ENCODE results near the gene TFPT.
A peak's percentile ranks its signal among the peaks of the same experiment; 100 is the strongest.
"Not testable (repeated sequence)": the region's sequence is repeated elsewhere in the genome, so short reads cannot be mapped to it uniquely, and the experiment has no call there.

Gene TFPT

GRCh38 chr19:54114340-54115108 lies 933 bp downstream of the TFPT start:
- DNase-seq = no peak

- no peak for DNase-seq
Observed at GRCh38 chr19:54109651-54110050, 5.8 kb downstream of the TFPT start.

GRCh38 chr19:54108496-54108895 lies 7.0 kb downstream of the TFPT start:
- DNase-seq = no peak

GRCh38 chr19:54107876-54108490 lies 7.5 kb downstream of the TFPT start:
- no peak for DNase-seq

- no peak for DNase-seq
Observed at GRCh38 chr19:54106716-54107115, 8.7 kb downstream of the TFPT start.

GRCh38 chr19:54105796-54106195 lies 9.7 kb downstream of the TFPT start:
- no peak for DNase-seq

- no peak for DNase-seq
Observed at GRCh38 chr19:54104998-54105715, 10.3 kb downstream of the TFPT start.

GRCh38 chr19:54102421-54103169 lies 12.9 kb downstream of the TFPT start, which contains the start of gene NDUFA3:
Gene NDUFA3 (plus strand): TSS chr19:54102855. CDS start chr19:54102879, 24 bp downstream.
- peak; percentile 91 for DNase-seq

GRCh38 chr19:54100561-54100960 lies 14.9 kb downstream of the TFPT start, which contains the start of gene OSCAR:
Gene OSCAR (minus strand): TSS chr19:54100803. CDS start chr19:54100792, 11 bp downstream.
- no peak for DNase-seq

- not testable (repeated sequence) for DNase-seq
Observed at GRCh38 chr19:54099903-54100255, 15.6 kb downstream of the TFPT start.

- no peak for DNase-seq
Observed at GRCh38 chr19:54099190-54099902, 16.1 kb downstream of the TFPT start.

- DNase-seq = no peak
Observed at GRCh38 chr19:54096617-54097106, 18.8 kb downstream of the TFPT start.

GRCh38 chr19:54095859-54096616 lies 19.4 kb downstream of the TFPT start:
- not testable (repeated sequence) for DNase-seq

GRCh38 chr19:54095136-54095858 lies 20.2 kb downstream of the TFPT start:
- DNase-seq = no peak

GRCh38 chr19:54094426-54095000 lies 20.9 kb downstream of the TFPT start:
- no peak for DNase-seq

GRCh38 chr19:54084410-54084809 lies 31.0 kb downstream of the TFPT start:
- DNase-seq = no peak

- no peak for DNase-seq
Observed at GRCh38 chr19:54081032-54081431, 34.4 kb downstream of the TFPT start, which contains the start of gene TARM1. Gene TARM1 (minus strand): TSS chr19:54081365. CDS start chr19:54081340, 25 bp downstream.

- DNase-seq = no peak
Observed at GRCh38 chr19:54077334-54077733, 38.1 kb downstream of the TFPT start.

- no peak for DNase-seq
Observed at GRCh38 chr19:54074851-54075250, 40.6 kb downstream of the TFPT start.

- no peak for DNase-seq
Observed at GRCh38 chr19:54073829-54074228, 41.6 kb downstream of the TFPT start.
